ACHN (cell line): Measurements from ENCODE around the gene THOC7.

Experiments used
- DNase-seq: peaks from one replicate; pipeline ENCODE4 v3.0.0-alpha.2; 2015
- in situ Hi-C: cut with HindIII; loops from 2 replicates; pipeline ENCODE4 v1.10.0; 2017; ENCODE audit warnings: low sequenced_read_pairs, low pct_ligation_motif_present, low pct_unique_long_range_greater_than_20kb

The THOC7 gene

GRCh38 chr3:63886858-63887257, 23.3 kb upstream of the THOC7 start:
- no peak for DNase-seq
- in situ Hi-C loops = no loop called here

GRCh38 chr3:63880653-63881052, 17.0 kb upstream of the THOC7 start:
- in situ Hi-C loops = no loop called here
- no peak for DNase-seq

- in situ Hi-C loops = no loop called here
- no peak for DNase-seq
Observed at GRCh38 chr3:63878394-63879060, 14.9 kb upstream of the THOC7 start.

- DNase-seq = no peak
- in situ Hi-C loops = no loop called here
Observed at GRCh38 chr3:63877737-63878393, 14.3 kb upstream of the THOC7 start.

- DNase-seq = no peak
- in situ Hi-C loops = no loop called here
Observed at GRCh38 chr3:63876260-63876659, 12.7 kb upstream of the THOC7 start.

GRCh38 chr3:63875510-63875909, 11.9 kb upstream of the THOC7 start:
- DNase-seq = no peak
- in situ Hi-C loops = no loop called here

GRCh38 chr3:63874769-63875168, 11.2 kb upstream of the THOC7 start:
- in situ Hi-C loops = no loop called here
- no peak for DNase-seq

- in situ Hi-C loops = no loop called here
- peak; percentile 25 for DNase-seq
Observed at GRCh38 chr3:63872135-63872924, 8.7 kb upstream of the THOC7 start.

GRCh38 chr3:63870615-63871005, 7.0 kb upstream of the THOC7 start:
- no peak for DNase-seq
- in situ Hi-C loops = no loop called here

GRCh38 chr3:63869940-63870614, 6.5 kb upstream of the THOC7 start:
- in situ Hi-C loops = no loop called here

GRCh38 chr3:63867225-63867624, 3.6 kb upstream of the THOC7 start:
- in situ Hi-C loops = no loop called here
- DNase-seq = no peak

More at GRCh38 chr3:63869940-63870614, 6.5 kb upstream of the THOC7 start:
- DNase-seq = no peak

- in situ Hi-C loops = no loop called here
- no peak for DNase-seq
Observed at GRCh38 chr3:63864965-63865327, 1.3 kb upstream of the THOC7 start.

- in situ Hi-C loops = no loop called here
- peak; percentile 32 for DNase-seq
Observed at GRCh38 chr3:63864008-63864964, 681 bp upstream of the THOC7 start.

GRCh38 chr3:63862804-63863149, 828 bp downstream of the THOC7 start:
- DNase-seq = no peak
- in situ Hi-C loops = no loop called here

- DNase-seq = no peak
- in situ Hi-C loops = no loop called here
Observed at GRCh38 chr3:63861306-63861705, 2.3 kb downstream of the THOC7 start.

GRCh38 chr3:63860776-63861175, 2.8 kb downstream of the THOC7 start:
- in situ Hi-C loops = no loop called here
- no peak for DNase-seq

- no peak for DNase-seq
- in situ Hi-C loops = no loop called here
Observed at GRCh38 chr3:63857311-63857710, 6.3 kb downstream of the THOC7 start.

GRCh38 chr3:63855333-63855940, 8.2 kb downstream of the THOC7 start:
- in situ Hi-C loops = no loop called here
- DNase-seq = no peak
